ENCODE results near the gene AGAP1.

DNA sequence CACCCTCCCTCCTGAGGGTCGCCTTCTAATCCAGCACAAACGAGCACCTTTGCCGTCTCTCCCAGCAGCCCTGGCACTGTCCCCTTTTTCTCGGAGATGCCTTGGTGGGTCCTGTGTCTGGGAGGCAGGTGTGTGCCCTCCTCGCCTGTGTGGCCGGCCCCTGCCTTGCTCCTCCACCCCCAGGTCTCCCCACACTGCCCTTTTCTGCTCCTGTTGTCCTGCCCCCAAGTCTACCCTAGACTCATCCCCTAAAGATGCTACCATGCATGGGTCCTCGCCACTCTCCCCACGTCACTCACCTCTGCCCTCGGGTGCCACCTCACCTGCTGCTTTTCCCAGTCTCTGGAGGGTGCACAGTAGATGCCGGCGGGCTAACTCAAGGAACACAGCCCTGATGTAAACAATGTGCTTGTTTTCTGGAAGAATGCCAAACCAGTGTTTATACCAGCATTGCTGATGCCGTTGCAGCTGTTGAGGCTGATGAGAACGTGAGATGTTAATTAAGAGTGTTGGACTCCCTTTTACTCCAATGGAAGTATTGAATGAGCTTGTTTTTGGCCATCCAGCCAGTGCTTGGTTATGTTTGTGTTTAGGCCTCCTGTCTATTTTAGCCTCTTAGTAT lies 223.1 kb downstream of the AGAP1 start:
- TF ChIP-seq, protein P1, sequence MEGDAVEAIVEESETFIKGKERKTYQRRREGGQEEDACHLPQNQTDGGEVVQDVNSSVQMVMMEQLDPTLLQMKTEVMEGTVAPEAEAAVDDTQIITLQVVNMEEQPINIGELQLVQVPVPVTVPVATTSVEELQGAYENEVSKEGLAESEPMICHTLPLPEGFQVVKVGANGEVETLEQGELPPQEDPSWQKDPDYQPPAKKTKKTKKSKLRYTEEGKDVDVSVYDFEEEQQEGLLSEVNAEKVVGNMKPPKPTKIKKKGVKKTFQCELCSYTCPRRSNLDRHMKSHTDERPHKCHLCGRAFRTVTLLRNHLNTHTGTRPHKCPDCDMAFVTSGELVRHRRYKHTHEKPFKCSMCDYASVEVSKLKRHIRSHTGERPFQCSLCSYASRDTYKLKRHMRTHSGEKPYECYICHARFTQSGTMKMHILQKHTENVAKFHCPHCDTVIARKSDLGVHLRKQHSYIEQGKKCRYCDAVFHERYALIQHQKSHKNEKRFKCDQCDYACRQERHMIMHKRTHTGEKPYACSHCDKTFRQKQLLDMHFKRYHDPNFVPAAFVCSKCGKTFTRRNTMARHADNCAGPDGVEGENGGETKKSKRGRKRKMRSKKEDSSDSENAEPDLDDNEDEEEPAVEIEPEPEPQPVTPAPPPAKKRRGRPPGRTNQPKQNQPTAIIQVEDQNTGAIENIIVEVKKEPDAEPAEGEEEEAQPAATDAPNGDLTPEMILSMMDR (IDR thresholded peaks at IDR 0.05), result no peak
- no peak for TF ChIP-seq EP300 (IDR thresholded peaks at IDR 0.05)
